Ishikawa (cell line): ENCODE measurements around the gene OBP2B.

Experiments
- CREB1 ChIP-seq: IDR thresholded peaks from 2 replicates; pipeline ENCODE4 v1.6.1; 2012; ENCODE audit warnings: low read depth
- EP300 ChIP-seq: IDR thresholded peaks from 2 replicates; pipeline ENCODE4 v1.6.1; 2012; ENCODE audit warnings: borderline replicate concordance
- FOXM1 ChIP-seq: IDR thresholded peaks from 2 replicates; pipeline ENCODE4 v1.6.1; 2012; ENCODE audit warnings: low read depth, borderline replicate concordance
- NFIC ChIP-seq: IDR thresholded peaks from 2 replicates; pipeline ENCODE4 v1.6.1; 2012
- TAF1 ChIP-seq: IDR thresholded peaks from 2 replicates; pipeline ENCODE4 v1.6.1; 2012; ENCODE audit warnings: low read depth, mild to moderate bottlenecking

GRCh38 chr9:133158695-133159094, 50.4 kb downstream of the OBP2B start:
- TF ChIP-seq FOXM1 (no peak), CREB1 (no peak), NFIC (no peak), EP300 (no peak), TAF1 (no peak)
